Brain microvascular endothelial cell (primary cell): Measurements from ENCODE around the gene WDR26.

Experiments
- DNase-seq: peaks from one replicate; pipeline ENCODE4 v3.0.0-alpha.2; 2020
- H3K27ac ChIP-seq: fragments of 250-450 bp; sonication (Bioruptor Pico); 2 replicates; pipeline ENCODE4 v1.5.1; 2020; ENCODE audit warnings: mild to moderate bottlenecking, moderate library complexity
- H3K27me3 ChIP-seq: fragments of 250-450 bp; sonication (Bioruptor Pico); replicated peaks from 2 replicates; pipeline ENCODE4 v1.5.1; 2020; ENCODE audit warnings: mild to moderate bottlenecking
- H3K36me3 ChIP-seq: fragments of 250-450 bp; sonication (Bioruptor Pico); replicated peaks from 2 replicates; pipeline ENCODE4 v1.5.1; 2020; ENCODE audit warnings: mild to moderate bottlenecking
- H3K4me3 ChIP-seq: 2 replicates; pipeline ENCODE4 v1.5.1; 2011; ENCODE audit warnings: low read depth, mild to moderate bottlenecking, control low read depth, low read length, moderate library complexity
- CTCF ChIP-seq: IDR thresholded peaks from 2 replicates; pipeline ENCODE4 v1.5.1; 2011; ENCODE audit warnings: low read depth, mild to moderate bottlenecking, moderate library complexity, low read length, control low read depth, inconsistent platforms; ENCODE audit errors: missing control alignments
- in situ Hi-C: cut with HindIII; loops from 2 replicates; pipeline ENCODE4 v1.10.0; 2017; ENCODE audit warnings: low sequenced_read_pairs, low pct_ligation_motif_present

The WDR26 gene

DNA sequence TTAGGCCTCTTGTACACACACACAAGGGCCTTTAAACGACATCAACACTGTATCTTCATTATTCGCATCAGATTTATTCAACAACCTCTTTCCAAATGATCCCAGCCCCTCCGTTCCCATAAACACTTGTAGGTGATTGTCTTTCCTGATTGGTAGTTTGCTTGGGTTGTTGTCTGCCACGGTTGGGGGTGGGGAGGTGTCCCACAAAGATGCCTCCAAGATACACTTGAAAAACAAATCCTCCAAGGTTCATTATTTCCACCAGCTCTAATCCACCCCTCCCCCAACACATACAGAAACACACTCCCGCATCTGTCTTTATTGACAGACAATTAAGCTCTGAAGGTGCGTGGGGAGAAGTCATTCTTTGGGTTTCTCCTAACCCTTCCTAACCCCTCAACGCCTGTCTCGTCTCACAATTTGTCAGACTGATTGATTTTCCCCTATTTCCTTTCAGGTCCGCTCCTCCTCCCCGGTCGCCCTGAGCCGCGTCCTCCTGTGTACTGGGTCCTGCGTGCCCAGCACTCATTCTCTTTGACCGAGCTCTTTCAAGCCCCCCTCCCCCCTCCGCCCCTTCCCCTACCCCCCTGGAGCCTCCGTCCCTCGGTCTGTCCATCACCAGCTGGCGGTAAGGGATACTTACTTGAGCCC lies 1.4 kb downstream of the WDR26 start:
- TF ChIP-seq CTCF = no peak
- Histone ChIP-seq H3K27me3 (no peaks in the 10 kb centered on the region), H3K27ac (peak overlapping the region; percentile 72), H3K36me3 (peaks cover 4% of the 10 kb centered on the region), H3K4me3 (peak overlapping the region; percentile 84)
- DNase-seq = peak; percentile 7
- in situ Hi-C loops = no loop called here

- DNase-seq = peak; percentile 5
- in situ Hi-C loops = no loop called here
- H3K27ac ChIP-seq = peak overlapping the region; percentile 31
- H3K27me3 ChIP-seq = no peaks in the 10 kb centered on the region
- H3K36me3 ChIP-seq = peaks cover 4% of the 10 kb centered on the region
- H3K4me3 ChIP-seq = peak overlapping the region; percentile 84
- no peak for TF ChIP-seq CTCF
Observed at GRCh38 chr1:224432672-224433040, 1.9 kb downstream of the WDR26 start.

DNA sequence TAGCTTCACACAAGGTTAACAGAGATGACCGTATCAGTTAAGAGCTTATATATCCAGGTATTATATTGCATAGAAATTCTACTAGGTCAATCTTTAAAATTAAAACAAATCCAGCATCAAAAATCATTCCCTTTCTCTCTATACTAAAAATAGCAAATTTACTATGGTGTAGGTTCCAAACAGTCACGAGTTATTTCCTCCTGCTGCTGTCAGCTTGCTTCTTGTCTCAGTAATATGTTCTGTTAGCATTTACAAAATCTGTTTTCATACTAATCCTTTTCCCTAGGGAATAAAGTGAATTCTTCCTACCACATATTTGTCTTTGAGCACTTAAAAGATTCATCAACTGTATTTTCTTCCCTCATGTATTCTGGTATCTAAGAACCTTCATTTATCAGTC lies 2.5 kb downstream of the WDR26 start:
- in situ Hi-C loops = no loop called here
- peak overlapping the region; percentile 84 for H3K4me3 ChIP-seq
- no peak for TF ChIP-seq CTCF
- H3K27ac ChIP-seq = peak overlapping the region; percentile 31
- no peak for DNase-seq
- H3K36me3 ChIP-seq = peaks cover 4% of the 10 kb centered on the region
- no peaks in the 10 kb centered on the region for H3K27me3 ChIP-seq

DNA sequence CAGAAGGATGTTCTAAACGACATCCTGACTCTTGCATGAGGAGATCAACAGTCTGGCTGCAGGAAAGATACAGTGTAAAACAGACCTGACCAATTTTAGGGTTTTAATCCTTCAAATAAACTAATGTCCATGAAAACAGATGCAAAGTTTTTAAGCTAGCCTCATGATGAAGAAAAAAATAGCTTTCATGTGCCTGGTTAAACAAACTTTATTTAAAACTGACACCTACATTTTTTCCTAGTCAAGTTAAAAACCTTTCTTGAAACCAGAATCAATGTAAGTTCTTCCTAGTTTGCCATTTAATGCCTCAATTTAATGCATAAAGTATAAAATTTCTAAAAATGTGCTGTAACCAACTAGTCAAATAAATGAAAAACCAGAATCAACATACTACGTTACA lies 2.9 kb downstream of the WDR26 start:
- no peak for DNase-seq
- peaks cover 4% of the 10 kb centered on the region for H3K36me3 ChIP-seq
- peak overlapping the region; percentile 84 for H3K4me3 ChIP-seq
- no peaks in the 10 kb centered on the region for H3K27me3 ChIP-seq
- no peak for TF ChIP-seq CTCF
- in situ Hi-C loops = no loop called here
- H3K27ac ChIP-seq = peak overlapping the region; percentile 52

GRCh38 chr1:224430511-224431113 lies 4.0 kb downstream of the WDR26 start:
- Histone ChIP-seq H3K4me3 (peak overlapping the region; percentile 20), H3K27ac (peak overlapping the region; percentile 52), H3K27me3 (no peaks in the 10 kb centered on the region), H3K36me3 (peaks cover 4% of the 10 kb centered on the region)
- TF ChIP-seq CTCF = no peak
- peak; percentile 67 for DNase-seq
- in situ Hi-C loops = no loop called here
